ENCODE data around the gene APCDD1. TPM values are rescaled to one million over a fixed set of nuclear protein-coding genes. Genes with fewer than 3 reads are reported as not detected.

The APCDD1 gene
- polyA plus RNA-seq, 1 of the 3 experiments (the other 2 are of a cell fraction), result 0.02 TPM

- Histone ChIP-seq H3K36me3 (replicated peaks in 1 of 2; ENCODE audit: control insufficient read depth in 1 of 2, insufficient read depth in 2 of 2, low read length in 1 of 2) (no peaks in the 10 kb centered on the region), H3K4me3 (ENCODE audit: low read depth in 2 of 2, low read length in 1 of 2) (peak overlapping the region in 1 of 2 experiments; percentile 36; a peak in 2 of 4 replicates), H3F3A (replicated peaks; ENCODE audit: insufficient read depth) (no peaks in the 10 kb centered on the region), H3K27ac (ENCODE audit: low read depth in 2 of 2, low read length in 1 of 2) (no peak overlapping the region), H3K4me2 (no peak overlapping the region), H4K20me1 (ENCODE audit: insufficient read depth) (no peaks in the 10 kb centered on the region), H3K9ac (no peak overlapping the region), H3K9me2 (no peaks in the 10 kb centered on the region), H3K4me1 (ENCODE audit: control insufficient read depth in 1 of 2, insufficient read depth in 2 of 2, low read depth in 1 of 2, low read length in 1 of 2) (peaks cover 0 to under 1% of the 10 kb centered on the region in 2 experiments; a peak in 2 of 4 replicates), H2AFZ (ENCODE audit: low read depth) (no peak overlapping the region), H3K9me3 (no peaks in the 10 kb centered on the region), H3K27me3 (ENCODE audit: insufficient read depth) (peaks cover 11% of the 10 kb centered on the region; the same call in 1 of the 2 replicates), H3K79me2 (ENCODE audit: insufficient read depth) (no peaks in the 10 kb centered on the region)
- CTCF ChIA-PET, result interaction anchor here (1.8 kb wide), 1 partner anchor 11 kb away, joined by 6 read pairs; no protein-coding TSS in a partner anchor
- 15% methylated on average over 11 of the region's 94 CpGs for WGBS (ENCODE audit: low lambda C conversion rate)
- TF ChIP-seq RAD21 (IDR thresholded peaks at IDR 0.05; ENCODE audit: low read length) (no peak), EP300 (IDR thresholded peaks at IDR 0.05; ENCODE audit: borderline replicate concordance in 1 of 2, low read depth in 1 of 2, low read length in 1 of 2) (no peak), USF1 (IDR thresholded peaks at IDR 0.05; ENCODE audit: borderline replicate concordance, low read depth) (no peak), POLR2AphosphoS5 (IDR thresholded peaks at IDR 0.05; ENCODE audit: low read depth, low read length) (no peak), PBX3 (IDR thresholded peaks at IDR 0.05) (no peak), JUND (IDR thresholded peaks at IDR 0.05) (no peak)
- no peak for DNase-seq
- POLR2A ChIA-PET, result no interaction called here
Observed at GRCh38 chr18:10454681-10455557, 484 bp downstream of the APCDD1 start.

- ChIA-PET CTCF (interaction anchor here (1.8 kb wide), 1 partner anchor 12 kb away, joined by 6 read pairs; no protein-coding TSS in a partner anchor), POLR2A (no interaction called here)
- H4K20me1 ChIP-seq (ENCODE audit: insufficient read depth), result no peaks in the 10 kb centered on the region
- H3K36me3 ChIP-seq (replicated peaks in 1 of 2; ENCODE audit: control insufficient read depth in 1 of 2, insufficient read depth in 2 of 2, low read length in 1 of 2), result no peaks in the 10 kb centered on the region
- no peaks in the 10 kb centered on the region for H3K9me3 ChIP-seq
- H3K4me3 ChIP-seq (ENCODE audit: low read depth in 2 of 2, low read length in 1 of 2), result no peak overlapping the region
- no peaks in the 10 kb centered on the region for H3K79me2 ChIP-seq (ENCODE audit: insufficient read depth)
- no peak overlapping the region for H2AFZ ChIP-seq (ENCODE audit: low read depth)
- no peaks in the 10 kb centered on the region for H3F3A ChIP-seq (replicated peaks; ENCODE audit: insufficient read depth)
- no peaks in the 10 kb centered on the region; a peak in 2 of 4 replicates for H3K4me1 ChIP-seq (ENCODE audit: control insufficient read depth in 1 of 2, insufficient read depth in 2 of 2, low read depth in 1 of 2, low read length in 1 of 2)
- TF ChIP-seq RAD21 (IDR thresholded peaks at IDR 0.05; ENCODE audit: low read length) (no peak), TCF12 (IDR thresholded peaks at IDR 0.05) (no peak), EP300 (IDR thresholded peaks at IDR 0.05; ENCODE audit: borderline replicate concordance in 1 of 2, low read depth in 1 of 2, low read length in 1 of 2) (no peak), EZH2phosphoT487 (IDR thresholded peaks at IDR 0.05; ENCODE audit: borderline replicate concordance, low read depth) (no peak), IRF3 (IDR thresholded peaks at IDR 0.05; ENCODE audit: low read depth, low read length) (no peak), SIN3A (IDR thresholded peaks at IDR 0.05; ENCODE audit: borderline replicate concordance, low read depth, low read length) (no peak), POLR2AphosphoS5 (IDR thresholded peaks at IDR 0.05; ENCODE audit: low read depth, low read length) (no peak), GABPA (IDR thresholded peaks at IDR 0.05; ENCODE audit: low read depth) (no peak), TEAD4 (IDR thresholded peaks at IDR 0.05; ENCODE audit: borderline replicate concordance, insufficient read depth) (no peak), MEF2A (IDR thresholded peaks at IDR 0.05; ENCODE audit: borderline replicate concordance, low read depth) (no peak), PBX3 (IDR thresholded peaks at IDR 0.05) (no peak)
- H3K4me2 ChIP-seq, result no peak overlapping the region
- H3K9me2 ChIP-seq, result no peaks in the 10 kb centered on the region
- WGBS (ENCODE audit: low lambda C conversion rate), result 78% methylated on average over 16 of the region's 16 CpGs
- peaks cover 11% of the 10 kb centered on the region; the same call in 1 of the 2 replicates for H3K27me3 ChIP-seq (ENCODE audit: insufficient read depth)
- no peak overlapping the region for H3K9ac ChIP-seq
- no peak for DNase-seq
- H3K27ac ChIP-seq (ENCODE audit: low read depth in 2 of 2, low read length in 1 of 2), result no peak overlapping the region
Observed at GRCh38 chr18:10455726-10456453, 1.5 kb downstream of the APCDD1 start.
